ENCODE data around the gene FAM168A. TPM values are rescaled to one million over a fixed set of nuclear protein-coding genes. Genes with fewer than 3 reads are reported as not detected.
A peak's percentile ranks its signal among the peaks of the same experiment; 100 is the strongest.

The FAM168A gene
- total RNA-seq, 1 experiment from 2014 or later, result 62.8 TPM

- Histone ChIP-seq H3K4me1 (ENCODE audit: control insufficient read depth, insufficient read depth, low read length) (no peaks in the 10 kb centered on the region), H3K27me3 (ENCODE audit: control insufficient read depth, insufficient read depth, low read length) (no peaks in the 10 kb centered on the region), H3K4me3 (ENCODE audit: low read depth in 2 of 2, low read length in 2 of 2) (no peak overlapping the region), H3K36me3 (ENCODE audit: control insufficient read depth, insufficient read depth, low read length) (no peaks in the 10 kb centered on the region; the same call in 1 of the 2 replicates), H3K27ac (ENCODE audit: low read length) (no peak overlapping the region), H3K9me3 (ENCODE audit: control insufficient read depth, insufficient read depth, low read depth, low read length) (no peaks in the 10 kb centered on the region)
- intact Hi-C loops (cut with micrococcal nuclease; ENCODE audit: unreplicated experiment), result no loop called here
- TF ChIP-seq SIN3A (IDR thresholded peaks at IDR 0.05; ENCODE audit: borderline replicate concordance, insufficient read depth, low read depth, low read length) (no peak), REST (IDR thresholded peaks at IDR 0.05; ENCODE audit: insufficient read depth in 1 of 2, low read depth in 2 of 2, low read length in 1 of 2) (no peak), POLR2AphosphoS5 (IDR thresholded peaks at IDR 0.05; ENCODE audit: low read depth, low read length) (no peak), TCF7L2 (IDR thresholded peaks at IDR 0.05; ENCODE audit: low read depth, low read length) (no peak), CTCF (IDR thresholded peaks at IDR 0.05) (no peak)
- in situ Hi-C loops (cut with HindIII; ENCODE audit: low pct_unique_long_range_greater_than_20kb, low sequenced_read_pairs), result no loop called here
- ATAC-seq (no peak), DNase-seq (ENCODE audit: low read depth, low spot score) (no peak)
- POLR2A ChIA-PET, result interaction anchor here (0.5 kb wide), 1 partner anchor 9 kb away, joined by 4 read pairs; no protein-coding TSS in a partner anchor
- CTCF ChIA-PET, result no interaction called here
- BruUV-seq (replicated peaks), result TSS peak; percentile 44
Observed at GRCh38 chr11:73405146-73405510, 192.8 kb downstream of the FAM168A start.

- Histone ChIP-seq H3K9me3 (ENCODE audit: control insufficient read depth, insufficient read depth, low read depth, low read length) (no peaks in the 10 kb centered on the region), H3K27ac (ENCODE audit: low read length) (no peak overlapping the region), H3K36me3 (ENCODE audit: control insufficient read depth, insufficient read depth, low read length) (no peaks in the 10 kb centered on the region; the same call in 1 of the 2 replicates), H3K4me3 (ENCODE audit: low read depth in 2 of 2, low read length in 2 of 2) (no peak overlapping the region), H3K4me1 (ENCODE audit: control insufficient read depth, insufficient read depth, low read length) (no peaks in the 10 kb centered on the region), H3K27me3 (ENCODE audit: control insufficient read depth, insufficient read depth, low read length) (no peaks in the 10 kb centered on the region)
- ChIA-PET CTCF (no interaction called here), POLR2A (no interaction called here)
- ATAC-seq (no peak), DNase-seq (ENCODE audit: low read depth, low spot score) (no peak)
- intact Hi-C loops (cut with micrococcal nuclease; ENCODE audit: unreplicated experiment) (loop anchor here (5.0 kb wide), 1 partner anchor 258 kb away; no protein-coding TSS in a partner anchor), in situ Hi-C loops (cut with HindIII; ENCODE audit: low pct_unique_long_range_greater_than_20kb, low sequenced_read_pairs) (no loop called here)
- no TSS peak for BruUV-seq (replicated peaks)
- TF ChIP-seq CTCF (IDR thresholded peaks at IDR 0.05) (no peak), SIN3A (IDR thresholded peaks at IDR 0.05; ENCODE audit: borderline replicate concordance, insufficient read depth, low read depth, low read length) (no peak)
Observed at GRCh38 chr11:73404506-73405145, 193.3 kb downstream of the FAM168A start.
